Measurements from ENCODE around the gene GJD3.

- TF ChIP-seq CTCF (conservative IDR thresholded peaks at IDR 0.05), result no peak
- TF ChIP-seq EZH2 (IDR thresholded peaks at IDR 0.05; ENCODE audit: low read depth), result no peak
These were observed 41.9 kb downstream of the GJD3 start for GRCh38 chr17:40322358-40323315.

Measured in PC-9 (cell line).